ENCODE results near the gene MLIP. TPM values are rescaled to one million over a fixed set of nuclear protein-coding genes. Genes with fewer than 3 reads are reported as not detected.
A peak's percentile ranks its signal among the peaks of the same experiment; 100 is the strongest.

MLIP gene
- polyA plus RNA-seq, 2 of the 4 experiments (the other 2 are of a cell fraction): 0.08 TPM; not detected in 1

DNA sequence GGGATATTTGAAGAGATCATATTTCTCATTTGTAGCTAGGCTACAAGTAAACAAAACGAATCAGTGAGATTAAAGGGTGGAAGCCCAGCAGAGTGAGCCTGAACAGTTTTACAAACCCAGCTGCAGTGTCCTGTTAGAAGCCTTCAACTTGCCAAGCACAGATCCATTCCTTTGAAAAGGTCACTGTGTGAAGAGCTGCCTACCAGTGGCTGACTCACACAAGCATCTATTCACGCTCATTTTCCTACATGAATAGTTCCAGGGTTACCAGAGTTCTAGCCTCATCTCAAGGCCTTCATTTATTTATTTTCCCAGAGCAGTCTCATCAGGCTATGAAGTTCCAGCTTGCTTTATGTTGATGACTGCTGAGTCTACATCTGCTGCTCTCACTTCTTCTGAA, 25.7 kb upstream of the MLIP start:
- 33% methylated on average over 2 of the region's 2 CpGs for WGBS (ENCODE audit: missing lambda C conversion rate)
- FAIRE-seq (no peak), ATAC-seq (no peak), DNase-seq (ENCODE audit: low read depth in 1 of 2, low spot score in 1 of 2) (peak in 1 of 2 experiments; percentile 10)
- CTCF ChIA-PET: no interaction called here
- Histone ChIP-seq H3K4me3 (no peak overlapping the region), H3K4me2 (no peak overlapping the region), H3K4me1 (no peaks in the 10 kb centered on the region), H3K27ac (no peak overlapping the region), H3K9me3 (no peaks in the 10 kb centered on the region)
- no peak for TF ChIP-seq NFE2L2 (conservative IDR thresholded peaks at IDR 0.05; ENCODE audit: low read length)
- TF ChIP-seq ZFP36 (IDR thresholded peaks at IDR 0.05; ENCODE audit: borderline replicate concordance, partially characterized antibody): no peak
- TF ChIP-seq, protein P1, sequence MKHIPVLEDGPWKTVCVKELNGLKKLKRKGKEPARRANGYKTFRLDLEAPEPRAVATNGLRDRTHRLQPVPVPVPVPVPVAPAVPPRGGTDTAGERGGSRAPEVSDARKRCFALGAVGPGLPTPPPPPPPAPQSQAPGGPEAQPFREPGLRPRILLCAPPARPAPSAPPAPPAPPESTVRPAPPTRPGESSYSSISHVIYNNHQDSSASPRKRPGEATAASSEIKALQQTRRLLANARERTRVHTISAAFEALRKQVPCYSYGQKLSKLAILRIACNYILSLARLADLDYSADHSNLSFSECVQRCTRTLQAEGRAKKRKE (CRISPR knock-in tag; IDR thresholded peaks at IDR 0.05; ENCODE audit: low read depth): no peak
- no peak for TF ChIP-seq RNF2 (IDR thresholded peaks at IDR 0.05; ENCODE audit: borderline replicate concordance, low read depth)
- no peak for TF ChIP-seq TFCP2L1 (CRISPR knock-in tag; IDR thresholded peaks at IDR 0.05)
- no peak for TF ChIP-seq PHF8 (IDR thresholded peaks at IDR 0.05; ENCODE audit: borderline replicate concordance, low read depth)
- TF ChIP-seq, protein P2, sequence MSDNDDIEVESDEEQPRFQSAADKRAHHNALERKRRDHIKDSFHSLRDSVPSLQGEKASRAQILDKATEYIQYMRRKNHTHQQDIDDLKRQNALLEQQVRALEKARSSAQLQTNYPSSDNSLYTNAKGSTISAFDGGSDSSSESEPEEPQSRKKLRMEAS (IDR thresholded peaks at IDR 0.05): no peak
- TF ChIP-seq GATA3 (IDR thresholded peaks at IDR 0.05; ENCODE audit: borderline replicate concordance): no peak
- no peak for TF ChIP-seq MAZ (IDR thresholded peaks at IDR 0.05; ENCODE audit: borderline replicate concordance, low read depth, low read length)
- no peak for TF ChIP-seq SMC3 (IDR thresholded peaks at IDR 0.05)
- TF ChIP-seq EHF (CRISPR knock-in tag; IDR thresholded peaks at IDR 0.05): no peak
- no peak for TF ChIP-seq RFX5 (IDR thresholded peaks at IDR 0.05)
- POLR2A ChIA-PET: no interaction called here

DNA sequence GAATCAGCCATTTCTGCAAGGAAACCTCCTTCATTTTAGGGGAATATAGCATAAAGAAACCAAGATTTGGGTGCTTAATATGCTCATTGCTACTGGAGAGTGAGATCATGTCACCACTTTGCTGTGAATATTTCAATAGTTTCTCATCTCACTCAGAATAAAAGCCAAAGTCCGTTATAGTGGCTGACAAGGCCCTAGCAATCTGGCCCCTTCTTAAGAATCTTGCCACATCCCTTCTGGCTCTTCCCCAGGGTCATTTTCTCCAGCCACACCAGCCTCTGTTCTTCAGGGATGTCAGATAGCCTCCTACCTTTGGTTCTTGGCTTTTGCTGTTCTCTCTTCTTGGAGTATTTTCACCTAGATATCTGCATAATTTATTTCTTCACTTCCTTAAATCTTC, 24.8 kb upstream of the MLIP start:
- H3K4me2 ChIP-seq: no peak overlapping the region
- TF ChIP-seq EP300 (IDR thresholded peaks at IDR 0.05): no peak
- TF ChIP-seq SREBF2 (IDR thresholded peaks at IDR 0.05): no peak
- no peak for TF ChIP-seq NFE2L2 (conservative IDR thresholded peaks at IDR 0.05; ENCODE audit: low read length)
- no peak for TF ChIP-seq ZFP36 (IDR thresholded peaks at IDR 0.05; ENCODE audit: borderline replicate concordance, partially characterized antibody)
- TF ChIP-seq, protein P3, sequence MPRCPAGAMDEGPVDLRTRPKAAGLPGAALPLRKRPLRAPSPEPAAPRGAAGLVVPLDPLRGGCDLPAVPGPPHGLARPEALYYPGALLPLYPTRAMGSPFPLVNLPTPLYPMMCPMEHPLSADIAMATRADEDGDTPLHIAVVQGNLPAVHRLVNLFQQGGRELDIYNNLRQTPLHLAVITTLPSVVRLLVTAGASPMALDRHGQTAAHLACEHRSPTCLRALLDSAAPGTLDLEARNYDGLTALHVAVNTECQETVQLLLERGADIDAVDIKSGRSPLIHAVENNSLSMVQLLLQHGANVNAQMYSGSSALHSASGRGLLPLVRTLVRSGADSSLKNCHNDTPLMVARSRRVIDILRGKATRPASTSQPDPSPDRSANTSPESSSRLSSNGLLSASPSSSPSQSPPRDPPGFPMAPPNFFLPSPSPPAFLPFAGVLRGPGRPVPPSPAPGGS (IDR thresholded peaks at IDR 0.05): no peak
- TF ChIP-seq TP53 (CRISPR knock-in tag; IDR thresholded peaks at IDR 0.05): no peak
- H3K27ac ChIP-seq: no peak overlapping the region
- no peaks in the 10 kb centered on the region for H3K4me1 ChIP-seq
- no peak for ATAC-seq
- H3K4me3 ChIP-seq: no peak overlapping the region
- no peak for FAIRE-seq
- no peak for DNase-seq (ENCODE audit: low read depth in 1 of 2, low spot score in 1 of 2)
- CTCF ChIA-PET: no interaction called here
- POLR2A ChIA-PET: no interaction called here
- 17% methylated on average over 1 of the region's 1 CpG for WGBS (ENCODE audit: missing lambda C conversion rate)
- H3K9me3 ChIP-seq: no peaks in the 10 kb centered on the region

DNA sequence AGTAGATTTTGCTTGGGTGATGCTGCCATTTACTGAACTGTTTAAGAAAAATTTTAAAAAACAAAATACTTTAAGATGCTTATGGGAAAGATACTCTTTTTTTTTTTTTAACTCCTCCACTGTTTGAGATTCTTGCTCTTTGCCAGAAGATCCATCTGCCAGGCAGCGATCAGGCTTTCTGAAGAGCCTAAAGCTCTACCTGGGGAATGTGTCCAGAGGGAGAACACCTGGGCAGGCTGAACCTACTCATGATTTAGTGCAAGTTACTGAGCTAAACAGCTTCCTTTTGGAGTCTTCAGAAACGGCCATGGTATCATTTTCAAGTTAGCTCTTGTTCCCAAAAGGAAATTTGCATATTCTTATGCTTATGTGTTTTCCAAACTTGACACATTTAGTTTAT, 23.5 kb upstream of the MLIP start:
- no peak overlapping the region for H3K4me2 ChIP-seq
- WGBS (ENCODE audit: missing lambda C conversion rate): 25% methylated on average over 2 of the region's 2 CpGs
- POLR2A ChIA-PET: no interaction called here
- H3K9me3 ChIP-seq: no peaks in the 10 kb centered on the region
- no peak for TF ChIP-seq NFE2L2 (conservative IDR thresholded peaks at IDR 0.05; ENCODE audit: low read length)
- TF ChIP-seq, protein P4, sequence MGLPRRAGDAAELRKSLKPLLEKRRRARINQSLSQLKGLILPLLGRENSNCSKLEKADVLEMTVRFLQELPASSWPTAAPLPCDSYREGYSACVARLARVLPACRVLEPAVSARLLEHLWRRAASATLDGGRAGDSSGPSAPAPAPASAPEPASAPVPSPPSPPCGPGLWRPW (IDR thresholded peaks at IDR 0.05): no peak
- no peak for ATAC-seq
- H3K4me3 ChIP-seq: no peak overlapping the region
- H3K27ac ChIP-seq: no peak overlapping the region
- FAIRE-seq: no peak
- H3K4me1 ChIP-seq: no peaks in the 10 kb centered on the region
- CTCF ChIA-PET: interaction anchor here (0.9 kb wide), 1 partner anchor 28 kb away, joined by 3 read pairs; no protein-coding TSS in a partner anchor
- no peak for DNase-seq (ENCODE audit: low read depth in 1 of 2, low spot score in 1 of 2)

DNA sequence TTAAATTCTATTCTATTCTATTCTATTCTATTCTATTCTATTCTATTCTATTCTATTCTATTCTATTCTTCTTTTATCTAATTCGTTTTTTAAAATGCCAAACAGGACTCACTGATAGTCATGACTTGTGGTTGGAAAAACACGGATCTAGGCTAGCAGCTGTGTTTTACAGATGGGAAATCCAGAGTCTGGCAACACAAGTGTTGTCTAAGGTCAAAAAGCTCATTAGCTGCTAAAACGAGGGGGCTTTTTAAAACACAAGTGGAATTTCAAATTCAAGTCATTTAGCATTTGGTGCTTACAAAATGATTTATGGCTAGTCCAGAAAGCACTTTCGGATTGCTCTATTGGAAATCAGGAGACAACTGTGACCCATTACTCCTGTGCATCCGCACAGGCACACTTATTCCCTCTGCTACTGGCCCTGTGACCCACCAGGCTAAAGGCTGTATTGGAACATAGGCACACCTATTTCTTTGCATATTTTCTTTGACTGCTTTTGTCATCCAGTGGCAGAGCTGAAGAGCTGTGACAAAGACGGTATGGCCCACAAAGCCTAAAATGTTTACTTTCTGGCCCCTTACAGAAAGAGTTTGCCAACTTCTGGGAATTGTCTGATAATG, 17.8 kb upstream of the MLIP start:
- Histone ChIP-seq H3K4me1 (no peaks in the 10 kb centered on the region), H3K27ac (no peak overlapping the region), H3K4me2 (no peak overlapping the region), H3K9me3 (no peaks in the 10 kb centered on the region), H3K4me3 (no peak overlapping the region)
- FAIRE-seq (no peak), DNase-seq (ENCODE audit: low read depth in 1 of 2, low spot score in 1 of 2) (no peak), ATAC-seq (no peak)
- 60% methylated on average over 6 of the region's 6 CpGs for WGBS (ENCODE audit: missing lambda C conversion rate)
- CTCF ChIA-PET: no interaction called here
- POLR2A ChIA-PET: no interaction called here
- TF ChIP-seq PHF8 (IDR thresholded peaks at IDR 0.05; ENCODE audit: borderline replicate concordance, low read depth) (no peak), HOXB13 (CRISPR knock-in tag; IDR thresholded peaks at IDR 0.05; ENCODE audit: low read depth) (no peak)
